Breast epithelium (tissue), 4 donors: ENCODE results near the gene ITGAL. TPM values are rescaled to one million over a fixed set of nuclear protein-coding genes. Genes with fewer than 3 reads are reported as not detected.

ENCODE experiments used
- DNase-seq, 2 donors: peaks; one replicate each; pipeline ENCODE4 v3.0.0-alpha.2; 2019; ENCODE audit warnings: low spot score in 2 of 2
- H3K27ac ChIP-seq, 2 donors: fragments of 200-600 bp; sonication (generic) in 1 of 2; one replicate each; pipeline ENCODE4 v1.5.1; 2016 to 2019; ENCODE audit warnings: mild to moderate bottlenecking in 1 of 2
- H3K27me3 ChIP-seq, 2 donors: fragments of 200-600 bp; sonication (generic) in 1 of 2; one replicate each; pipeline versions ENCODE4 v1.5.1 to v1.6.0; 2017 to 2019; ENCODE audit warnings: control low read depth in 1 of 2, mild to moderate bottlenecking in 1 of 2
- H3K36me3 ChIP-seq: fragments of 200-600 bp; one replicate; pipeline ENCODE4 v1.5.1; 2019
- H3K4me1 ChIP-seq, 2 donors: fragments of 200-600 bp; sonication (generic); one replicate each; pipeline ENCODE4 v1.5.1; 2016 to 2019; ENCODE audit warnings: control low read depth in 1 of 2
- H3K4me3 ChIP-seq, 3 donors: fragments of 200-600 bp; sonication (generic); 1 replicate in 2 of 3; 2 replicates in 1 of 3; pipeline ENCODE4 v1.5.1; 2016 to 2019; ENCODE audit warnings: mild to moderate bottlenecking in 3 of 3, moderate library complexity in 2 of 3
- H3K9me3 ChIP-seq, 2 donors: fragments of 200-600 bp; sonication (generic) in 1 of 2; one replicate each; pipeline ENCODE4 v1.5.1; 2016 to 2019; ENCODE audit warnings: control low read depth in 1 of 2
- POLR2A ChIP-seq: fragments of 450-650 bp; IDR thresholded peaks from one replicate; pipeline ENCODE4 v1.6.1; 2016; ENCODE audit warnings: antibody characterized with exemption, mild to moderate bottlenecking, moderate library complexity
- POLR2AphosphoS5 ChIP-seq, 3 donors: sonication (generic); formaldehyde crosslinking; IDR thresholded peaks; one replicate each; pipeline ENCODE4 v1.6.1; 2017; ENCODE audit warnings: antibody characterized with exemption in 3 of 3
- intact Hi-C: fragments of 100-400 bp; cut with DNase I; formaldehyde crosslinking; loops from one replicate; pipeline ENCODE4 v1.15.1; 2023; ENCODE audit warnings: low total_unique reads
- total RNA-seq, 3 donors: library from RNA; depleted of rRNA; stranded (reverse); fragments of >200 nt; gene quantifications; one replicate each; pipeline ENCODE4 v1.1.0, GENCODE V29; 2016
- TF ChIP-seq, protein P1 (sequence below), 3 donors: fragments of 450-650 bp; IDR thresholded peaks; one replicate each; pipeline ENCODE4 v1.5.1; 2016 to 2017; ENCODE audit warnings: antibody characterized with exemption in 3 of 3, mild to moderate bottlenecking in 3 of 3, moderate library complexity in 3 of 3

Gene ITGAL
- total RNA-seq, 3 donors from 2014 or later: 2.3 to 5.7 (median 2.4) TPM

DNA sequence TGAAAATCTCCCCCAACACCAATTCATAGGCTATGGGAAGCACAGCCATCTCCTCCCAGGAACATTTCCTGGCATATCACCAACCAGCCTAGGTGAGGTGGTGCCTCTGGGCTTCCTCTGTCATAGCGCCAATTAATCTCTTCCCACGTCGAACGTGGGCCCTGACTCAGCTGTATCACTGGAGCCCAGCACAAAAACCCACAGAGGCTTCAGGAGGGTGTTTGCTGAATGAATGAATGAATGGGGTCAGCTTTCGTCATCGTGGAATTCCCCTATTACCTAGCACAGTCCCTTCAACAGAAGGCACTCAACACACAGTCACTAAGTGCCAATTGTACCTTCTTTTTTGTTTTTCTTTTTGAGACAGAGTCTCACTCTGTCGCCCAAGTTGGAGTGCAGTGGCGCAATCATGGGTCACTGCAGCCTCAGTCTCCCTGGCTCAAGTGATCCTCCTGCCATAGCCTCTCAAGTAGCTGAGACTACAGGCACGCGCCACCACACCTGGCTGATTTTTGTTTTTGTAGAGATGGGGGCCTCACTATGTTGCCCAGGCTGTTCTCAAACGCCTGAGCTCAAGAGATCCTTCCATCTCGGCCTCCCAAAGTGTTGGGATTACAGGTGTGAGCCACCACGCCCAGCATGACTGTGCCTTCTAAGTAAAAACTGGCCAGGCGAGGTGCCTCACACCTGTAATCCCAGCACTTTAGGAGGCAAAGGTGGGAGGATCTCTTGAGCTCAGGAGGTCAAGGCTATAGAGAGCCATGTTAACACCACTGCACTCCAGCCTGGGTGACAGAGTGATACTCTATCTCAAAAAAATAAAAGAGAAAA is 94.8 kb downstream of the ITGAL start:
- intact Hi-C loops: no loop called here
- Histone ChIP-seq H3K4me1 (peaks cover 3 to 8% of the 10 kb centered on the region in 2 donors), H3K27me3 (no peaks in the 10 kb centered on the region), H3K27ac (no peak overlapping the region), H3K36me3 (no peaks in the 10 kb centered on the region), H3K9me3 (no peaks in the 10 kb centered on the region), H3K4me3 (no peak overlapping the region)
- no peak for DNase-seq
- TF ChIP-seq, protein P1, sequence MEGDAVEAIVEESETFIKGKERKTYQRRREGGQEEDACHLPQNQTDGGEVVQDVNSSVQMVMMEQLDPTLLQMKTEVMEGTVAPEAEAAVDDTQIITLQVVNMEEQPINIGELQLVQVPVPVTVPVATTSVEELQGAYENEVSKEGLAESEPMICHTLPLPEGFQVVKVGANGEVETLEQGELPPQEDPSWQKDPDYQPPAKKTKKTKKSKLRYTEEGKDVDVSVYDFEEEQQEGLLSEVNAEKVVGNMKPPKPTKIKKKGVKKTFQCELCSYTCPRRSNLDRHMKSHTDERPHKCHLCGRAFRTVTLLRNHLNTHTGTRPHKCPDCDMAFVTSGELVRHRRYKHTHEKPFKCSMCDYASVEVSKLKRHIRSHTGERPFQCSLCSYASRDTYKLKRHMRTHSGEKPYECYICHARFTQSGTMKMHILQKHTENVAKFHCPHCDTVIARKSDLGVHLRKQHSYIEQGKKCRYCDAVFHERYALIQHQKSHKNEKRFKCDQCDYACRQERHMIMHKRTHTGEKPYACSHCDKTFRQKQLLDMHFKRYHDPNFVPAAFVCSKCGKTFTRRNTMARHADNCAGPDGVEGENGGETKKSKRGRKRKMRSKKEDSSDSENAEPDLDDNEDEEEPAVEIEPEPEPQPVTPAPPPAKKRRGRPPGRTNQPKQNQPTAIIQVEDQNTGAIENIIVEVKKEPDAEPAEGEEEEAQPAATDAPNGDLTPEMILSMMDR (IDR thresholded peaks at IDR 0.05): no peak
- TF ChIP-seq POLR2A: no peak

DNA sequence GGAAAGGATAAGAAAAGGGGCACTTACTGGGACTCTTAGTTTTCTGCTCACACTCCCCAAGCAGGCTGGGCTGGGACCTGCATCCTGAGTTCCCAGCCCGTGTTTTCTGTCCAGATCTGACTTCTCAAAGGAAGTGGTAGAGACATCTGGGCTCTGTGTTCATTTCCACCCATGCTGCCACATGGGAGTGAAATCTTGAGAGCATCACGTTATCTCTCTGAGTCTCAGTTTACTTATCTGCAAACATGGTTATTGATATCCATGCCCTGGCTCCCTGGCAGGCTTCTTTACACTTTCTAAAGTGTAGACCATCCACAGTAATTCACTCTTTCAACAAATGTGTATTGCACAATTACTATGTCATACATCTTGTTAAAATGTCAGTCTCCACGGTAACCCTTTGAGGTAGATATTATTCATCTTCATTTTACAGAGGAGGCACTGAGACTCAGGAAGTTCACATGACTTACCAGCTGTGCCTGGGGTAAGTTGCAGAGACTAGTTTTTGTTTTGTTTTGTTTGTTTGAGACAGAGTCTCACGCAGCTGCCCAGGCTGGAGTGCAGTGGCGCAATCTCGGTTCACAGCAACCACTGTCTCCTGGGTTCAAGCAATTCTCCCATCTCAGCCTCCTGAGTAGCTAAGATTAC is 95.6 kb downstream of the ITGAL start:
- H3K27me3 ChIP-seq: no peaks in the 10 kb centered on the region
- H3K9me3 ChIP-seq: no peaks in the 10 kb centered on the region
- no peak for TF ChIP-seq POLR2AphosphoS5 (IDR thresholded peaks at IDR 0.05)
- TF ChIP-seq, protein P1 (IDR thresholded peaks at IDR 0.05): no peak
- no peak for TF ChIP-seq POLR2A
- no peak for DNase-seq
- H3K36me3 ChIP-seq: no peaks in the 10 kb centered on the region
- H3K4me1 ChIP-seq: peaks cover 3 to 8% of the 10 kb centered on the region in 2 donors
- no peak overlapping the region for H3K27ac ChIP-seq
- no peak overlapping the region for H3K4me3 ChIP-seq
- intact Hi-C loops: no loop called here

DNA sequence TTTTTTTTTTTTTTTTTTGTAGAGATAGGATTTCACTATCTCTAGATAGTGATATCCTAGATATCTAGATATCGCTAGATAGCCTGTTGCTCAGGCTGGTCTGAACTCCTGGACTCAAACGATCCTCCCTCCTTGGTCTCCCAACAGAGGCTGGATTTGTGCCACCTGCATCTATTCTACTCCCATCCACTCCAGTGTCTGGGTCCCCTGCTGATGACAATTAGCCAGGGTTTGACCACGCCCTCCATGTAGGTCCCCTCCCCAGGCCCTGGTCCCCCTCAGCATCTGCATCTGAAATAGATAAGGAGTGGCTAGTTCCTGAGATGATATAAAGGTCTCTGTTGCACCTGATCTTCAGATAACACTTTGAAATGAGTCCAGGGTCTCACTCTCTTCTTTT is 96.7 kb downstream of the ITGAL start:
- Histone ChIP-seq H3K27ac (no peak overlapping the region), H3K27me3 (no peaks in the 10 kb centered on the region), H3K9me3 (no peaks in the 10 kb centered on the region), H3K4me3 (no peak overlapping the region), H3K36me3 (no peaks in the 10 kb centered on the region), H3K4me1 (peaks cover 3 to 8% of the 10 kb centered on the region in 2 donors)
- no peak for DNase-seq
- no peak for TF ChIP-seq POLR2A
- no peak for TF ChIP-seq POLR2AphosphoS5 (IDR thresholded peaks at IDR 0.05)
- TF ChIP-seq, protein P1 (IDR thresholded peaks at IDR 0.05): no peak
- intact Hi-C loops: no loop called here

DNA sequence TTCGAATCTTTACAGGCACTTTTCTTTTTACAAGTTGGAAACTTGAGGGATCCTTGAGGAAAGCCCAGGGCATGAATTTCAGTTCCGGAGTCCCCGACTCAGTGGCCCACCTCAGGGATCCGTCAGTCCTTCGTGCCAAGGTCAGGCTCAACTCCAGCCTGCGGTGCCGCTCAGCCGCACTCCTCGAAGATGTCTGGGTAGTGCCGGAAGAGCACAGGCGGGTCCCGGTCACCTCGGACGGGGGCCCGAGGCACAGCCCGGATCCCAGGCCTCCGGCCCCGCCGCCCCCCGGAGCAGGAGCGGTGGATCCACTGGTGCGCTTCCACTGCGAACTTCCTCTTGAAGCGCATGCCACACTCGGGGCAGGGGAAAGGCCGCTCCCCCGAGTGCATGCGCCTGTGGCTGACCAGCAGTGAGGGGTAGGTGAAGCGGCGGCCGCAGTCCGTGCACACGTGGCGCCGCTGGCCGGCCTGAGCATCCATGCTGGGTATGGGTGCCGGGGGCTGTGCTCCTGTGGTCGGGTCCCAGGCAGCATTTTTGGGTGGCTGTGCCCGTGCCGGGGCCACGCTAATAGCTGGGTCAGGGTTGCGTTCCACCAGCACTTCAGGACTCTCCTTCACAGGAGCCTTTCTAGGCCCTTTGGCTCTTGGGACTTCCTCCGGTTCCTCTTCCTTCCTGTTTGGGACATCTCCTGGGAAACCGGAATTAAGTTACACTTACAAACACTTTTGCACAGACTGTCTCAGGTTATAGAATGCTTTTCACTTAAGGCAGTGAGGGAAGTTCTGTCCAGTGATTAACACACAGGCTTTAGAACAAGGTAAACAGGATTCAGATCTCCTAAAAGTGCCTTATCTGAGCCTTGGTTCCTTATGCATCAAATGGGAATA is 97.4 kb downstream of the ITGAL start:
- intact Hi-C loops: no loop called here
- no peak for DNase-seq
- Histone ChIP-seq H3K27me3 (no peaks in the 10 kb centered on the region), H3K27ac (peak overlapping the region; percentile 49 to 98), H3K36me3 (no peaks in the 10 kb centered on the region), H3K4me1 (peaks cover 3 to 8% of the 10 kb centered on the region in 2 donors), H3K9me3 (no peaks in the 10 kb centered on the region), H3K4me3 (peak overlapping the region in 2 of 3 donors; percentile 84 to 89)
- TF ChIP-seq POLR2AphosphoS5 (IDR thresholded peaks at IDR 0.05) (no peak), POLR2A (no peak)
- TF ChIP-seq, protein P1 (IDR thresholded peaks at IDR 0.05): no peak
